ENCODE measurements around the gene MEP1B.
"Not testable (repeated sequence)": the region's sequence is repeated elsewhere in the genome, so short reads cannot be mapped to it uniquely, and the experiment has no call there.

MEP1B gene

DNA sequence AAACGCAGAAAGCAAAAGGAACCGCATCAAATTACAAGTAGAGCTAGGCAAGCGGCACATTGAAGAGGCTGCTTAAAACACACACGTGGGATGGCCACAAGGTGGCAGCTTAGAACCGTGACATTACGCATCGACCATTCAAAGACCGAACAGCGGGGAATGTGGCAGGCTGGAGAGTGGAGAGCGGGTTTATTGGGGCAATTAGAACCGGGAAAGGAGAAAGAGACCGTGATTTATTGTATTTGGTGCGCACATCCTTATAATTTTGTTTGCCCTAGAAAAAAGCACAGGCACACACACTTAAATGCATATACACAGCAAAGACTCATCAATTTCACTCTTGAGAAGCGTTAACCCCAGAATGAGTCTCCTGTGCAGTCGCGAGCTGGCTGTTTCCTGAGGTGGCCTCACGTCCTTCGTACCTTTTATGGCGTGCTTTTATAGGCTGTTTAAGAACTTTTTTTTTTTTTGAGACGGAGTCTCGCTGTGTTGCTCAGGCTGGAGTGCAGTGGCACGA lies 31.7 kb upstream of the MEP1B start:
- Mint-ChIP-seq H3K36me3 (ENCODE audit: low read depth) (no peaks in the 10 kb centered on the region), H3K4me1 (peaks cover 5% of the 10 kb centered on the region), H3K4me3 (peak overlapping the region; percentile 65 to 74 (median 71)), H3K27ac (peak overlapping the region in 1 of 3 experiments; percentile 3), H3K9me3 (no peaks in the 10 kb centered on the region), H3K27me3 (ENCODE audit: low read depth) (no peaks in the 10 kb centered on the region)
- TF ChIP-seq CTCF (IDR thresholded peaks at IDR 0.05; ENCODE audit: unreplicated experiment in 3 of 3): peak; percentile 69 to 88 (median 83)

- H3K4me3 Mint-ChIP-seq: peak overlapping the region in 2 of 3 experiments; percentile 22 to 74
- H3K27ac Mint-ChIP-seq; H3K27me3 Mint-ChIP-seq (ENCODE audit: low read depth); H3K36me3 Mint-ChIP-seq (ENCODE audit: low read depth); H3K4me1 Mint-ChIP-seq; H3K9me3 Mint-ChIP-seq: not testable (repeated sequence)
These were observed 31.2 kb upstream of the MEP1B start for GRCh38 chr18:32158631-32159030.

DNA sequence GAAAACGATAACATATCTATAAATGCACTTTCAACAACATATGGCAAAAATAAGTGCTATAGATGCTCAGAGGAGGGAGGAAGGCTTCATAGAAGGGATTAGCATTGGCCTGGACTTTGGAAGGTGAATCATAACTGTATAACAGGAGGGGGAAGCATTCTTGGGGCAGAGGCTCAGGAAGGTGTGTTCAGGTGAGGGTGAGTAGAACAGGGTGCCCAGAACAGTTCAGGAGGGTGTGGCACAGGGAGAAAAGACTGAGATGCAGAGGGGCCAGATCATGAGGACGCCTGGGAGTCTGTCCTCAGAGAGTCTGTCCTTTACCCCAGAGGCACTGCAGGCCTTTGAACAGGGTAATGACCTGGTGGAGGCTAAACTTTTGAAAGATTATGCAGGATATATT lies 29.3 kb upstream of the MEP1B start:
- Mint-ChIP-seq H3K4me1 (peaks cover 5% of the 10 kb centered on the region), H3K4me3 (no peak overlapping the region), H3K36me3 (ENCODE audit: low read depth) (no peaks in the 10 kb centered on the region), H3K9me3 (no peaks in the 10 kb centered on the region), H3K27me3 (ENCODE audit: low read depth) (no peaks in the 10 kb centered on the region), H3K27ac (no peak overlapping the region)
- TF ChIP-seq CTCF (IDR thresholded peaks at IDR 0.05; ENCODE audit: unreplicated experiment in 3 of 3): no peak

DNA sequence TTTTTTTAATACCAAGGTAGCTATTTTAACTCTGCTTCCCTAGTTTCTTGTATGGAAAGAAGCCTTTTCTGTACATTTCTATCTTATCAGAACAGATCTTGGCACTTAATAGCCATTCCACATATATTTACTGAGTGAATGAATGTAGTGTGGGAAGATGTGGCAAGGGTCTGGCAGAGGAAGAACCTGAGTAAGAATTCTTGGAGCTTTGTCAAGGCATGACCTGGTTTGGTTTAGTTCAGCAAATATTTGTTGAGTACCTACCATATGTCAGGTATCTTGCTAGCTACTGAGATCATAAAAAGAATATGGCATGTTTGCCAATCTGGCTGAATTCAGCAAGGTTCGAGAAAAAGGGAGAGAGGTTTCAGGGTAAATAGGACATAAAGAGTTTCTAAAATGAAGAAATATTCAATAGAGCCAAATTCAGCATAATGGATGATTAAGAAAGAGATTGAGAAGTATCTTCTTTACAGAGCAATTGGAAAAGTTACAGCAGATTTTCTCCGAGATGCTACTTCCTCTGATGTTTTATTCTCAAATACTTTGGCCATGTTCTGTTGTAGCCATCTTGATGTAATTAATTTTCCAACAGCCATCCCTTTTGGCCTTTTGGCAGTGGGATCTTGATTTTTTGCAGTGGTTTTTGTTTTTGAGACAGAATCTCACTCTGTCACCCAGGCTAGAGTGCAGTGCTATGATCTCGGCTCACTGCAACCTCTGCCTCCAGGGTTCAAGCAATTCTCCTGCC lies 21.7 kb upstream of the MEP1B start:
- no peaks in the 10 kb centered on the region for H3K36me3 Mint-ChIP-seq (ENCODE audit: low read depth)
- no peaks in the 10 kb centered on the region for H3K4me1 Mint-ChIP-seq
- TF ChIP-seq CTCF (IDR thresholded peaks at IDR 0.05; ENCODE audit: unreplicated experiment in 3 of 3): no peak
- no peak overlapping the region for H3K4me3 Mint-ChIP-seq
- peaks cover 2% of the 10 kb centered on the region for H3K9me3 Mint-ChIP-seq
- no peak overlapping the region for H3K27ac Mint-ChIP-seq
- H3K27me3 Mint-ChIP-seq (ENCODE audit: low read depth): peaks cover 4% of the 10 kb centered on the region

DNA sequence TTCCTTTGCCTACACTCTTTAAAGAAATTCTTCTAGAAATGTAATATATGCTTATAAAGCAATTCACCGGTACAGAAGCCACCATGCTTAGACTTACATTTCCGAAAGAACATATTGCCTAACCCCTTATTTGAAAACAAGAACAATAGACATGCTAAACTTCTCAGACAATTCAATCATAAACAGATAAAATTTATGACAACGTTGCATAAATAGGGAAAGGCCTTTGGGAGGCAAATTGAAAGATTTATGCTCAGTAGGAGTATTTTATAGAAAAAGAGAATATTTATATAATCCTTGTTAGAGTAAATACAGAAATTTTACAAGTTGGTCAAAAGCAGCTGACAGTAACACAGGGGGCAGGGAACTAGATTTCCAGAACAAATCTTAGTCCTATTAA lies 16.2 kb upstream of the MEP1B start:
- H3K4me1 Mint-ChIP-seq: no peaks in the 10 kb centered on the region
- H3K36me3 Mint-ChIP-seq (ENCODE audit: low read depth): no peaks in the 10 kb centered on the region
- H3K27ac Mint-ChIP-seq: no peak overlapping the region
- H3K4me3 Mint-ChIP-seq: no peak overlapping the region
- no peak for TF ChIP-seq CTCF (IDR thresholded peaks at IDR 0.05; ENCODE audit: unreplicated experiment in 3 of 3)
- H3K9me3 Mint-ChIP-seq: peaks cover 2% of the 10 kb centered on the region
- peaks cover 4% of the 10 kb centered on the region for H3K27me3 Mint-ChIP-seq (ENCODE audit: low read depth)

- H3K4me1 Mint-ChIP-seq: no peaks in the 10 kb centered on the region
- peaks cover 4% of the 10 kb centered on the region for H3K27me3 Mint-ChIP-seq (ENCODE audit: low read depth)
- H3K27ac Mint-ChIP-seq: no peak overlapping the region
- H3K36me3 Mint-ChIP-seq (ENCODE audit: low read depth): no peaks in the 10 kb centered on the region
- no peak for TF ChIP-seq CTCF (IDR thresholded peaks at IDR 0.05; ENCODE audit: unreplicated experiment in 3 of 3)
- H3K4me3 Mint-ChIP-seq: no peak overlapping the region
- peaks cover 2% of the 10 kb centered on the region for H3K9me3 Mint-ChIP-seq
These were observed 15.1 kb upstream of the MEP1B start for GRCh38 chr18:32174719-32175118.

Data from nephron (organoid).